Measurements from ENCODE around the gene ICA1.

Gene ICA1

GRCh38 chr7:8144856-8145255 lies 117.1 kb downstream of the ICA1 start:
- TF ChIP-seq MYC (IDR thresholded peaks at IDR 0.05; ENCODE audit: low read depth, low read length): no peak
- no peak for TF ChIP-seq CTCF (IDR thresholded peaks at IDR 0.05; ENCODE audit: low read depth, low read length)
- TF ChIP-seq MAX (IDR thresholded peaks at IDR 0.05; ENCODE audit: low read depth, low read length): no peak
- no peak for TF ChIP-seq POLR2A (IDR thresholded peaks at IDR 0.05; ENCODE audit: extremely low read depth, insufficient read length)
- H3K4me3 ChIP-seq (ENCODE audit: low read depth, low read length): no peak overlapping the region
- no peak for DNase-seq (ENCODE audit: low read depth)

- DNase-seq (ENCODE audit: low read depth): no peak
- H3K4me3 ChIP-seq (ENCODE audit: low read depth, low read length): no peak overlapping the region
- TF ChIP-seq MYC (IDR thresholded peaks at IDR 0.05; ENCODE audit: low read depth, low read length): no peak
- TF ChIP-seq CTCF (IDR thresholded peaks at IDR 0.05; ENCODE audit: low read depth, low read length): no peak
- TF ChIP-seq MAX (IDR thresholded peaks at IDR 0.05; ENCODE audit: low read depth, low read length): no peak
- no peak for TF ChIP-seq POLR2A (IDR thresholded peaks at IDR 0.05; ENCODE audit: extremely low read depth, insufficient read length)
These were observed 118.7 kb downstream of the ICA1 start for GRCh38 chr7:8143151-8143874.

- no peak for DNase-seq (ENCODE audit: low read depth)
- H3K4me3 ChIP-seq (ENCODE audit: low read depth, low read length): no peak overlapping the region
- TF ChIP-seq MYC (IDR thresholded peaks at IDR 0.05; ENCODE audit: low read depth, low read length) (no peak), POLR2A (IDR thresholded peaks at IDR 0.05; ENCODE audit: extremely low read depth, insufficient read length) (no peak), CTCF (IDR thresholded peaks at IDR 0.05; ENCODE audit: low read depth, low read length) (no peak), MAX (IDR thresholded peaks at IDR 0.05; ENCODE audit: low read depth, low read length) (no peak)
These were observed 119.5 kb downstream of the ICA1 start for GRCh38 chr7:8142477-8142876.

GRCh38 chr7:8141070-8141469 lies 120.9 kb downstream of the ICA1 start:
- TF ChIP-seq MAX (IDR thresholded peaks at IDR 0.05; ENCODE audit: low read depth, low read length): no peak
- TF ChIP-seq CTCF (IDR thresholded peaks at IDR 0.05; ENCODE audit: low read depth, low read length): no peak
- no peak for TF ChIP-seq MYC (IDR thresholded peaks at IDR 0.05; ENCODE audit: low read depth, low read length)
- TF ChIP-seq POLR2A (IDR thresholded peaks at IDR 0.05; ENCODE audit: extremely low read depth, insufficient read length): no peak
- no peak for DNase-seq (ENCODE audit: low read depth)
- no peak overlapping the region for H3K4me3 ChIP-seq (ENCODE audit: low read depth, low read length)

GRCh38 chr7:8136051-8136730 lies 125.8 kb downstream of the ICA1 start:
- DNase-seq (ENCODE audit: low read depth): no peak
- no peak for TF ChIP-seq MAX (IDR thresholded peaks at IDR 0.05; ENCODE audit: low read depth, low read length)
- no peak for TF ChIP-seq CTCF (IDR thresholded peaks at IDR 0.05; ENCODE audit: low read depth, low read length)
- no peak for TF ChIP-seq POLR2A (IDR thresholded peaks at IDR 0.05; ENCODE audit: extremely low read depth, insufficient read length)
- TF ChIP-seq MYC (IDR thresholded peaks at IDR 0.05; ENCODE audit: low read depth, low read length): no peak
- no peak overlapping the region for H3K4me3 ChIP-seq (ENCODE audit: low read depth, low read length)

Measured in NB4 (cell line).